WERI-Rb-1 (cell line): Measurements from ENCODE around the gene ERI3.

Source experiments
- DNase-seq: peaks from one replicate; pipeline ENCODE4 v3.0.0-alpha.2; 2020
- H3K27ac ChIP-seq: fragments of 250-450 bp; sonication (Bioruptor Pico); 2 replicates; pipeline ENCODE4 v1.5.1; 2020; ENCODE audit warnings: mild to moderate bottlenecking, moderate library complexity
- H3K27me3 ChIP-seq: fragments of 250-450 bp; sonication (Bioruptor Pico); 2 replicates; pipeline ENCODE4 v1.5.1; 2021; ENCODE audit warnings: mild to moderate bottlenecking, low read depth, moderate library complexity; ENCODE audit not compliant: insufficient read depth, severe bottlenecking
- H3K36me3 ChIP-seq: fragments of 250-450 bp; sonication (Bioruptor Pico); 2 replicates; pipeline ENCODE4 v1.5.1; 2020; ENCODE audit warnings: mild to moderate bottlenecking, moderate library complexity
- H3K4me3 ChIP-seq: 2 replicates; pipeline ENCODE4 v1.5.1; 2011; ENCODE audit warnings: low read depth, mild to moderate bottlenecking, control low read depth, low read length
- H3K9me3 ChIP-seq: fragments of 250-450 bp; sonication (Bioruptor Pico); 2 replicates; pipeline ENCODE4 v1.5.1; 2021; ENCODE audit warnings: mild to moderate bottlenecking, moderate library complexity; ENCODE audit not compliant: severe bottlenecking
- TF ChIP-seq, protein P1 (sequence below): IDR thresholded peaks from 2 replicates; pipeline ENCODE4 v1.5.1; 2011; ENCODE audit warnings: low read depth, mild to moderate bottlenecking, control low read depth, inconsistent platforms, low read length

The ERI3 gene

DNA sequence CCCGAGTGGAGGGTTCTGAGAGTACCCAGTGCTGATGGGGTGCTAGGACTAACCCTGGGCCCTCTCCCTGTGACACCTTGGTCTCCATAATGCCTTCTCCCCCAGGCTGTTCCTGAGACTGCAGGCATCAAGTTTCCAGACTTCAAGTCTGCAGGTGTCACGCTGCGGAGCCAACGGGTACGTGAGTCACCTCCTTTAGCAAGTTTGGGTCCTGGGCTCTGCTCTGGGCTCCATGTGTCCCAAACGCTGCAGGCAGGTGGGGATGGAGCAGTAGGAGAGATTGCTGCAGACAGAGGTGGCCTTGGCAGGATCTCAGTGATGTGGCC lies 135.8 kb downstream of the ERI3 start:
- H3K9me3 ChIP-seq = no peaks in the 10 kb centered on the region
- DNase-seq = no peak
- H3K4me3 ChIP-seq = no peak overlapping the region
- peak overlapping the region; percentile 71 for H3K27ac ChIP-seq
- peaks cover 76% of the 10 kb centered on the region for H3K36me3 ChIP-seq
- no peaks in the 10 kb centered on the region for H3K27me3 ChIP-seq
- TF ChIP-seq, protein P1, sequence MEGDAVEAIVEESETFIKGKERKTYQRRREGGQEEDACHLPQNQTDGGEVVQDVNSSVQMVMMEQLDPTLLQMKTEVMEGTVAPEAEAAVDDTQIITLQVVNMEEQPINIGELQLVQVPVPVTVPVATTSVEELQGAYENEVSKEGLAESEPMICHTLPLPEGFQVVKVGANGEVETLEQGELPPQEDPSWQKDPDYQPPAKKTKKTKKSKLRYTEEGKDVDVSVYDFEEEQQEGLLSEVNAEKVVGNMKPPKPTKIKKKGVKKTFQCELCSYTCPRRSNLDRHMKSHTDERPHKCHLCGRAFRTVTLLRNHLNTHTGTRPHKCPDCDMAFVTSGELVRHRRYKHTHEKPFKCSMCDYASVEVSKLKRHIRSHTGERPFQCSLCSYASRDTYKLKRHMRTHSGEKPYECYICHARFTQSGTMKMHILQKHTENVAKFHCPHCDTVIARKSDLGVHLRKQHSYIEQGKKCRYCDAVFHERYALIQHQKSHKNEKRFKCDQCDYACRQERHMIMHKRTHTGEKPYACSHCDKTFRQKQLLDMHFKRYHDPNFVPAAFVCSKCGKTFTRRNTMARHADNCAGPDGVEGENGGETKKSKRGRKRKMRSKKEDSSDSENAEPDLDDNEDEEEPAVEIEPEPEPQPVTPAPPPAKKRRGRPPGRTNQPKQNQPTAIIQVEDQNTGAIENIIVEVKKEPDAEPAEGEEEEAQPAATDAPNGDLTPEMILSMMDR = no peak

DNA sequence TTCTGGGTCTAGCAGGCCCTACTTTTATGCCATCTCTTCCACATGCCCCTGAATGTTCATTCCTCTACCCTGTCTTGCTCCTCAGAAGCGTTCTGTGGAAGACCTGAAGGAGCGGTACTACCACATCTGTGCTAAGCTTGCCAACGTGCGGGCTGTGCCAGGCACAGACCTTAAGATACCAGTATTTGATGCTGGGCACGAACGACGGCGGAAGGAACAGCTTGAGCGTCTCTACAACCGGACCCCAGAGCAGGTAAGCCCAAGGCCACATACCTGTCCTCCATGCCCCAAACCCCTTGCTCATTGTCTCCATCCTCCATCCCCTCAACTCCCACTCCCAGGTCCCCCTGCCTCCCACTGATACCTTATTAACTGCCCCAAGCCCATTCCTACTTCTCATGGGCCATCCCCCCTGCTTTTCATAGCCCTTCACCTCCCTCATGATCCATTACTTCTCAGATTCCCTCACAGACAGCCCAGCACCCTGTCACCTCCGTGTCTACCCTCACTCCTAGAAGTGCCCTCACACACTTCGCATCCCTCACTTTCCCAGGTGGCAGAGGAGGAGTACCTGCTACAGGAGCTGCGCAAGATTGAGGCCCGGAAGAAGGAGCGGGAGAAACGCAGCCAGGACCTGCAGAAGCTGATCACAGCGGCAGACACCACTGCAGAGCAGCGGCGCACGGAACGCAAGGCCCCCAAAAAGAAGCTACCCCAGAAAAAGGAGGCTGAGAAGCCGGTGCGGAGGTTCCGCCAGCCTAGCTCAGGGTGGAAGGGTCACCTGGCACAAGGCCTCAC lies 136.4 kb downstream of the ERI3 start:
- H3K36me3 ChIP-seq = peaks cover 76% of the 10 kb centered on the region
- H3K27ac ChIP-seq = peak overlapping the region; percentile 71
- H3K4me3 ChIP-seq = no peak overlapping the region
- no peaks in the 10 kb centered on the region for H3K9me3 ChIP-seq
- TF ChIP-seq, protein P1 = no peak
- no peak for DNase-seq
- no peaks in the 10 kb centered on the region for H3K27me3 ChIP-seq

GRCh38 chr1:44217809-44218410 lies 137.1 kb downstream of the ERI3 start:
- Histone ChIP-seq H3K4me3 (no peak overlapping the region), H3K27ac (peak overlapping the region; percentile 71), H3K9me3 (no peaks in the 10 kb centered on the region), H3K27me3 (no peaks in the 10 kb centered on the region), H3K36me3 (peaks cover 76% of the 10 kb centered on the region)
- DNase-seq = peak; percentile 86
- TF ChIP-seq, protein P1 = peak; percentile 92

DNA sequence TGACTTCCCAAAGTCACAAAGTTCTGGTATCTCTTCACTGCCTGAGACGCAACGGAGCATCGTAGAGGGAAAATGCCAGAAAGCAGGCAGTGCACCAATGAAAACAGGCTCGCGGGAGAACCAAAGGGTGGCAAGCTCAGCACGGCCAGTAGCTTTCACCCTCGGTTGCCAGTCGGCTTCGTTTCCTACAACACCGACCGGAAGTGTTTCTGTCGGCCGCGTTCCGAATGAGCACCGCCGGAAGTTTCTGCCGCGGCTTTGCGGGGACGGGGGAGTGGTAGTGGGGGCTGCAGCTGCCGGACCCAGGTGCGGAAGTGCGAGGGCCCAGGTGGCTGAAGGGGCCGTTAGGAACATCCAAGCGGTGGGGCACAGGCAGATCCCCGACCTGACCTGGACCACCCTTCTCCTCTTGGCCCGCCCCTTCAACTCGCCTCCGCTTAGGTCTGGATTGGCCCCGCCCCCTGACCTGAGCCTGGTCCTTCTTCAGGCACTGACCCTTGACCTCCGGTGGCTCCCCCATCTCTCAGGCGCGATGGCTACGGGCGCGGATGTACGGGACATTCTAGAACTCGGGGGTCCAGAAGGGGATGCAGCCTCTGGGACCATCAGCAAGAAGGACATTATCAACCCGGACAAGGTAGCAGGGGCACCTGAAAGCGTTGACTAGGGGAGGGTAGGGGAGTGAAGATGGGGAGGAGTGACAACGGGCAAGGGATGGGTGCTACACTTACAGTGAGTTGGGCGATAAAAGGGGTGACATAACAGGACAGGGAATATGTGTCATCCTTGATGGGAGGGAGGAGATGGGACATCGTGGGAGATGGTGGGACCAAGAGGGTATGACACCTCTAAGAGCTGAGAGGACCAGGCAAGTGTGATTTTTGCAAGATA lies 141.6 kb downstream of the ERI3 start, which contains the start of gene DMAP1:
DMAP1 (plus strand) TSS at position 250 of the 891 bp plus-strand sequence; CDS start at position 533, 283 bp downstream.
- H3K36me3 ChIP-seq = peaks cover 40% of the 10 kb centered on the region
- peak within 1 kb of the TSS; percentile 94 for H3K4me3 ChIP-seq
- H3K9me3 ChIP-seq = no peaks in the 10 kb centered on the region
- no peaks in the 10 kb centered on the region for H3K27me3 ChIP-seq
- DNase-seq = peak; percentile 78
- TF ChIP-seq, protein P1 = no peak
- H3K27ac ChIP-seq = peak within 1 kb of the TSS; percentile 72

GRCh38 chr1:44212355-44213221 lies 142.5 kb downstream of the ERI3 start:
- DNase-seq = no peak
- Histone ChIP-seq H3K27me3 (no peaks in the 10 kb centered on the region), H3K4me3 (peak overlapping the region; percentile 94), H3K9me3 (no peaks in the 10 kb centered on the region), H3K36me3 (peaks cover 31% of the 10 kb centered on the region), H3K27ac (peak overlapping the region; percentile 72)
- TF ChIP-seq, protein P1 = no peak
